Measurements from ENCODE around the gene PRRX2.

DNA sequence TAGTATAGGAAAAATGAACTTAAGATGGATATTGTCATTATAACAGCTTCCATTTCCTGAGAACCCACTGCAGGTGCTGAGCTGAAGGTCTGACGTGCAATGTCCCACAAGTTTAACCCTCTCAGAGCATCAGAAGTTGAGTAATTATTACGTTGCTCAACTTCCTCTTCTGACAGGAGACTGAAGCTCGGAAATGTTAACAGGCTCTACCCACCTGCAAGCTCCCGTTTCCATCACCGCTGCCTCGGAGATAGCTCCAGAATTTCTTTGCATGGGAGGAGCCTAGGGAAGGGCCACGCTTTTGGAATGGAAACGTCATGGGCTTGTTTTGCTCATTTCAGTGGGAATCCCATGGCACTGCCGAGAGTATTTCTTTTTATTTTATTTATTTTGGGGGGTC is 40.5 kb upstream of the PRRX2 start:
- TF ChIP-seq, protein P1, sequence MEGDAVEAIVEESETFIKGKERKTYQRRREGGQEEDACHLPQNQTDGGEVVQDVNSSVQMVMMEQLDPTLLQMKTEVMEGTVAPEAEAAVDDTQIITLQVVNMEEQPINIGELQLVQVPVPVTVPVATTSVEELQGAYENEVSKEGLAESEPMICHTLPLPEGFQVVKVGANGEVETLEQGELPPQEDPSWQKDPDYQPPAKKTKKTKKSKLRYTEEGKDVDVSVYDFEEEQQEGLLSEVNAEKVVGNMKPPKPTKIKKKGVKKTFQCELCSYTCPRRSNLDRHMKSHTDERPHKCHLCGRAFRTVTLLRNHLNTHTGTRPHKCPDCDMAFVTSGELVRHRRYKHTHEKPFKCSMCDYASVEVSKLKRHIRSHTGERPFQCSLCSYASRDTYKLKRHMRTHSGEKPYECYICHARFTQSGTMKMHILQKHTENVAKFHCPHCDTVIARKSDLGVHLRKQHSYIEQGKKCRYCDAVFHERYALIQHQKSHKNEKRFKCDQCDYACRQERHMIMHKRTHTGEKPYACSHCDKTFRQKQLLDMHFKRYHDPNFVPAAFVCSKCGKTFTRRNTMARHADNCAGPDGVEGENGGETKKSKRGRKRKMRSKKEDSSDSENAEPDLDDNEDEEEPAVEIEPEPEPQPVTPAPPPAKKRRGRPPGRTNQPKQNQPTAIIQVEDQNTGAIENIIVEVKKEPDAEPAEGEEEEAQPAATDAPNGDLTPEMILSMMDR (IDR thresholded peaks at IDR 0.05 in 4 of 5, conservative IDR thresholded peaks at IDR 0.05 in 1 of 5): no peak
- TF ChIP-seq POLR2A (IDR thresholded peaks at IDR 0.05): no peak

All from gastrocnemius medialis (tissue), 4 donors.